LNCaP clone FGC (cell line): Measurements from ENCODE around the gene SYT2.
A peak's percentile ranks its signal among the peaks of the same experiment; 100 is the strongest.

Experiments used
- DNase-seq: peaks from one replicate; pipeline ENCODE4 v3.0.0-alpha.2; 2011; ENCODE audit warnings: low read depth
- H3K4me3 ChIP-seq: 2 replicates; pipeline ENCODE4 v1.5.1; 2011; ENCODE audit warnings: mild to moderate bottlenecking, low read depth, low read length, control low read depth
- CTCF ChIP-seq: IDR thresholded peaks from 2 replicates; pipeline ENCODE4 v1.5.1; 2012; ENCODE audit warnings: mild to moderate bottlenecking; ENCODE audit not compliant: control insufficient read depth, insufficient read depth; ENCODE audit errors: extremely low read depth

The SYT2 gene

DNA sequence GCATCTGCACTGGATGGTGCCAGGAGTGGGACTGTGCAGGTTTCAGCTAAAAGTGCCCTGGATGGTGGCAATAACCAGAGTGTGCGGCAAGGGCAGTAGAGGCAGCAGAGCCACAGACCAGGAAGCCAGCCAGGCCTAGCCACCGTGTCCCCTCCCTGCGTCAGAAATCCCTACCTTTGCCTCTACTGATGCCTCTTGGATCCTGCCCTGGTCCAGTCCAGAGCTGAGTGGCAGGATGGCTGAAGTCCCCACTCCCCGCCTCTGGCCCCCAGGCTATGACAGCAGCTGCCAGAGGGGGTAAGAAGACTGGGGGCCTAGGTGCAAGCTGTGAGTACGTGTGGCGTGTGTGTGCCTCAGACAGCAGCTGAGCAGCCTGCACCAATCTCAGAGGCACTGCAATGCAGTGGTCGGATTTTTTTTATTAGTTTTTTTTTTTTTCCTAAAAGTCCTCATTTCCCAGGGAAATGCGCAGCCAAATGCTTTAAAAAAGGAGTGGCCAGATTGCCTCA lies 51.9 kb downstream of the SYT2 start:
- no peak for DNase-seq
- no peak overlapping the region for H3K4me3 ChIP-seq
- no peak for TF ChIP-seq CTCF

DNA sequence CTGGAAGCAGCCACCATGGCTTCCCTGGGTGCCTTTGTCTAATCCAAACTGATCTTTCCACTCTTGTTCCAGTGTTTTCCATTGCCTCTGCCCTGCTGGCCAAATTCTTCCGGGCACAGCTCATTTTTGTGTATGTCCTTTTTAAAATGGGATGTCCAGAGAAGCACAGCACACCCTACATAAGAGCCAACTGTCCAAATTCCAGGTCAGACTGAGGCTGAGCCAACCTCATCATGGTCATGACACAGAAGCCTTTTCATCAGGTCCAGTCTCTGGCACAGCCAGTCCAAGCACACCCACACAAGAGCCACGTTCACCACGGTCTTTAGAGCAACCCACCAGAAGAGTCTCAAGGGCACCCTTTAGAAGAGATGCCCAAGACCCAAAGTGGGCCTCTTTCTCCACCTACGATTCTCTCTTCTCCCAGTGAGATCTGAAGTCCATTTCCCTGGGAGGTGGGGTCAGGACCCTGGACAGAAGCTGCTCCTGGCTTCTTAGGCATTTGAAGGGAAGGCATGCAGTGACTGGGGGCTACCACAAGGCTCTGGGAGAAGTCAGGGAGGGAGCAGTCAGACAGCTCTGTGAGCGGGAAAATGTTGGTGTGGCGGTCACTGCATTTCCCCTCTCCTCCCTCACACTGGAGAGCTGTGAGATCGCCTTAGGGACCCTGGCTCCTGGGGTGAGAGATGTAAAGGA lies 53.2 kb downstream of the SYT2 start:
- no peak for TF ChIP-seq CTCF
- H3K4me3 ChIP-seq, result no peak overlapping the region
- DNase-seq, result no peak

GRCh38 chr1:202656057-202656456 lies 54.2 kb downstream of the SYT2 start:
- no peak for DNase-seq
- 0 out of 2 replicates have a peak, but pooled peaks have one; percentile 14 for TF ChIP-seq CTCF
- no peak overlapping the region for H3K4me3 ChIP-seq

DNA sequence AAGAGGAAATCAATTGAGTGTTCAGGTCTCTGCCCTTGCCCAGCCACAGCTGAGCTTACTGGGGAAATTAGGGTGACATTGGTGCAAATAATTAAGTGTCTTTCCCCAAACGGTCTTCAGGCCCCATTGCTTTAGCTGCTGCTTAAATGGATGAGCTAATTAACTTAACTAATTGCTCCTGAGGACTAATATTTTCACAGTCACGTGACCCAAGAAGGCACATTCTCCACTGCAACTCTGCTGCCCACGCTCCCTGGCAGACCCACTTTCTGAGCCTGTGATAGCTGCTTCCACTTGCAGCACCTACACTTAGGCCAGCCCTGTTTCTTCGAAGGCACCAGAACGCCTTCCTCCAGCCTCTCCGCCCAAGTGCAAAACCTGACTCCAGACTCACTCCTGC lies 56.2 kb downstream of the SYT2 start:
- DNase-seq, result no peak
- H3K4me3 ChIP-seq, result no peak overlapping the region
- TF ChIP-seq CTCF, result no peak

DNA sequence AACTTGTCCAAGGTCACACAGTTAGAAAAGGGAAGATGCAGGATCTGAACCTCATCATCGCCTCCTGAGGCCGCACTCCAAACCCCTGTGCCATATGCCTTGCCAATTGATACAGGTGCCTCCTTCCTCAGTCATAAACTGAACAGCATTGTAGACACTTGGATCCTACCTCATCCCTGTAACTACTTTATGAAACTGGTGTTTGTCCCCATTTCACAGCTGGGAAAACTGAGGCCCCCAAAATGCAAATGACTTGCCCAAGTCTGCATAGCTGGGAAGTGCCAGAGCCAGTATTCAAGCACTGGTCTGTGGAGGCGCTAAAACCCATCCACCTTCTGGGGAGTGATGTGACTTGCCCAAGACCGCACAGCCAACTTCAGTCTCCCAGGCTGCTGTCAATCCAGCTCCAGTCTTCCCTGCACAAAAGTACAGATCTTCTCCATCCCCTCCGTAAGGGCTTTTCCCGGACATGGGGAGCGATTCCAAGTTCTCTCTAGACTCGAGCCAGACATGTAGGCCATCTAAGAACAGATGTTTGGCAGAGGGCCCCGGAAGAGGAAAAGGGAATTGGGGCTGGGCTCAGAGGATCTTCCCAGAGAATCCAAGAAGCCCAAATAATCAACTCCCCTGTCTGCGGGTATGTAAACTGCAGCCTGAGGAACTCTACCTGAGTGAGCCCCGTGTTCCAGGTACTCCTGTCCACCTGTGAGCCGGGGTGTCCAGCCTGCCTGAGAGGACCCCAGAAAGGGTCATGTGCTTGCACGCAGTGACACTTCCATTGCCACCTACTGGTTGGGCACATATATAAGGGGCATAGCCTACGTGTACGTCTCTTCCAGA lies 60.5 kb downstream of the SYT2 start:
- no peak for TF ChIP-seq CTCF
- DNase-seq, result no peak

GRCh38 chr1:202648605-202649226 lies 61.5 kb downstream of the SYT2 start:
- DNase-seq, result no peak
- no peak overlapping the region for H3K4me3 ChIP-seq
- TF ChIP-seq CTCF, result no peak

More for the DNA sequence above, 60.5 kb downstream of the SYT2 start:
- H3K4me3 ChIP-seq, result no peak overlapping the region
